Lower lobe of right lung (tissue), 2 donors: Measurements from ENCODE around the gene VPS72. TPM values are rescaled to one million over a fixed set of nuclear protein-coding genes. Genes with fewer than 3 reads are reported as not detected.

Experiments used
- ATAC-seq, 2 donors: fragments of 200-7000 bp; cut with Tn5 transposase; one replicate each; pipeline ENCODE4 v1.9.1; 2020 to 2022; ENCODE audit warnings: mild to moderate bottlenecking in 2 of 2, moderate library complexity in 2 of 2
- DNase-seq: peaks from one replicate; pipeline ENCODE4 v3.0.0-alpha.2; 2020
- H3K27ac ChIP-seq: fragments of 200-600 bp; one replicate; pipeline ENCODE4 v1.8.0; 2022
- H3K27me3 ChIP-seq: fragments of 200-600 bp; one replicate; pipeline ENCODE4 v1.8.0; 2022; ENCODE audit warnings: low read depth
- H3K36me3 ChIP-seq: fragments of 200-600 bp; one replicate; pipeline ENCODE4 v1.8.0; 2022; ENCODE audit warnings: mild to moderate bottlenecking
- H3K4me1 ChIP-seq: fragments of 200-600 bp; one replicate; pipeline ENCODE4 v1.8.0; 2022
- H3K4me3 ChIP-seq: fragments of 200-600 bp; one replicate; pipeline ENCODE4 v1.8.0; 2022; ENCODE audit warnings: mild to moderate bottlenecking
- H3K9me3 ChIP-seq: fragments of 200-600 bp; one replicate; pipeline ENCODE4 v1.8.0; 2022
- intact Hi-C: fragments of 100-400 bp; cut with DNase I; formaldehyde crosslinking; loops from one replicate; pipeline ENCODE4 v1.11.0; 2022
- total RNA-seq: library from RNA; stranded (reverse); fragmentation: NEBNext Ultra II Directional; extraction: Animal tissue kit (Norgen Biotek cat#: 25700); gene quantifications from one replicate; pipeline ENCODE4 v1.2.1, GENCODE V29; 2021
- TF ChIP-seq, protein P1 (sequence below): fragments of 200-600 bp; IDR thresholded peaks from one replicate; pipeline ENCODE4 v1.8.0; 2022; ENCODE audit warnings: antibody characterized with exemption, mild to moderate bottlenecking
- donor health status: DM: no; HTN: yes; CAD: no; lungs with severe emphysema.

VPS72 gene
- total RNA-seq, 1 donor from 2014 or later, result 45.3 TPM

DNA sequence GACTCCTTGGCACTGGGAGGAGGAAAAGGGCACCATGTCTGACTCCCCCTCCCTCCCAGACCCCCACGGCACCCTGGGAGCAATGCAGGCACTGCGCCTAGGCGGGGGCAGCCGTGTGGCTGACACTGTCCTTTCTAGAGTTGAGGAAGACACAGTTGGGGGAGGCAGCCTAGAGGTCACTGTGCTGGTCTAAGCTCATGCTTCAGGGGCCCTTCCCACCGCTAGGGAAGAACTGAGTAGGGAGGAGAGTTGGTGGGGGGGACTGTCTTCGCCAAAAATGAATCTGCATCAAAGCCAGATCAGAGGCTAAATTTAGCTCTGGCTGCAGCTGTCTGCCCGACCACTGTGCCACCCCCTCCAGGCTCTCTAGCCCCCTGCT, 47.0 kb downstream of the VPS72 start:
- TF ChIP-seq, protein P1, sequence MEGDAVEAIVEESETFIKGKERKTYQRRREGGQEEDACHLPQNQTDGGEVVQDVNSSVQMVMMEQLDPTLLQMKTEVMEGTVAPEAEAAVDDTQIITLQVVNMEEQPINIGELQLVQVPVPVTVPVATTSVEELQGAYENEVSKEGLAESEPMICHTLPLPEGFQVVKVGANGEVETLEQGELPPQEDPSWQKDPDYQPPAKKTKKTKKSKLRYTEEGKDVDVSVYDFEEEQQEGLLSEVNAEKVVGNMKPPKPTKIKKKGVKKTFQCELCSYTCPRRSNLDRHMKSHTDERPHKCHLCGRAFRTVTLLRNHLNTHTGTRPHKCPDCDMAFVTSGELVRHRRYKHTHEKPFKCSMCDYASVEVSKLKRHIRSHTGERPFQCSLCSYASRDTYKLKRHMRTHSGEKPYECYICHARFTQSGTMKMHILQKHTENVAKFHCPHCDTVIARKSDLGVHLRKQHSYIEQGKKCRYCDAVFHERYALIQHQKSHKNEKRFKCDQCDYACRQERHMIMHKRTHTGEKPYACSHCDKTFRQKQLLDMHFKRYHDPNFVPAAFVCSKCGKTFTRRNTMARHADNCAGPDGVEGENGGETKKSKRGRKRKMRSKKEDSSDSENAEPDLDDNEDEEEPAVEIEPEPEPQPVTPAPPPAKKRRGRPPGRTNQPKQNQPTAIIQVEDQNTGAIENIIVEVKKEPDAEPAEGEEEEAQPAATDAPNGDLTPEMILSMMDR, result no peak
- H3K27ac ChIP-seq, result no peak overlapping the region
- H3K4me3 ChIP-seq, result no peak overlapping the region
- ATAC-seq (no peak), DNase-seq (no peak)
- H3K4me1 ChIP-seq, result peaks cover 26% of the 10 kb centered on the region
- no peaks in the 10 kb centered on the region for H3K9me3 ChIP-seq
- H3K27me3 ChIP-seq, result no peaks in the 10 kb centered on the region
- intact Hi-C loops, result no loop called here
- peaks cover 5% of the 10 kb centered on the region for H3K36me3 ChIP-seq

DNA sequence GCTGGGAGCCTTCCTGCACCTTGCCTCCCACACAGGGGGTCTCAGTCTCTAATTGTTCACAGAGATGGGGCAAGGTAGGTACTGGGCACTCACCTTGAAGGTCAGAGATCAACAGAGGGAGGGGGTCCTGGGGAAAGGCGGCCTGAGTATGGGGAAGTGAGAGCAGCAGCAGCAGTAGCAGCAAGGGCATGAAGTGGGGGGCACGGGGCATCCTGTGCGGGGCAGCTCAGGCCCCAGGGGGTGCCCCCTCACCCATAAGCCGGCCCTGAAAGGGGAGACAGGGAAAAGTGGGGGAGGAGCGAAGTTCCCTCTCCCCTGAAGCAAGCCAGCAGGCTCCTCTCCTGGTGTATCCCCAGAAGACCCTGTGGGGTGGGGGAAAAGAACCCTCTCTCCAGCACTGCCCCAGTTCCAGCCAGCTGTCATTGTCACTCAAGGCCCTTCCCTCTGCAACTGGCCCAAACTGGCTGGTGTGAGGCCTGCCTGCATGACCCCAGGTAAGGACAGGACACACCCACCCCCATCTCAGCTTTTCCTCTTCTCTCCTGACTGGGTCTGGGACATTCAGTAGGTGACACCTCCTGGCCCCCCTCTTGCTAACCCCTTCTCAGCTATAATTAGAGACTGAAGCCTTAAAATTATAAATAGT, 47.5 kb downstream of the VPS72 start:
- Histone ChIP-seq H3K27ac (no peak overlapping the region), H3K9me3 (no peaks in the 10 kb centered on the region), H3K4me1 (peaks cover 26% of the 10 kb centered on the region), H3K36me3 (peaks cover 5% of the 10 kb centered on the region), H3K4me3 (no peak overlapping the region), H3K27me3 (no peaks in the 10 kb centered on the region)
- DNase-seq (no peak), ATAC-seq (no peak)
- TF ChIP-seq, protein P1, result no peak
- intact Hi-C loops, result no loop called here

DNA sequence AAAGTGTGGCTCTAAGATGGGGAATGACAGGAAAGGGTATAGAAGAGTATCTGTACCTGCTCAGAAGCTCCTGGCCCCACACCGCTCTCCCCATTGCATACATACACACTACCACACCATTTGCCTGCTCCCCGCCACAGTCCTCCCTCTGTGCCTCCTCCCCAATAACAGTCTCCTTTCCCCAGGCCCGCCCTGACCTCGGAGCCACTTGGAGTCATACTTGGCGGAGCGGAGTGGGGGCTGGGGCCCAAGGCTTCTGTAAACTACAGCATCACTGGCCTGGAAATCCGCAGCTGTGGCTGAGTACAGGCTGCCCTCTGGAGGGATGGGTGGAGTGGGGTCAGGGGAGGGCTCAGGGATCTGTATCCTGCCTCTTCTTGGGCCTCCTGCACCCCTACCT, 52.2 kb downstream of the VPS72 start:
- TF ChIP-seq, protein P1, result no peak
- Histone ChIP-seq H3K9me3 (no peaks in the 10 kb centered on the region), H3K27ac (no peak overlapping the region), H3K4me1 (no peaks in the 10 kb centered on the region), H3K4me3 (no peak overlapping the region), H3K27me3 (no peaks in the 10 kb centered on the region), H3K36me3 (peaks cover 9% of the 10 kb centered on the region)
- DNase-seq (no peak), ATAC-seq (no peak)
- intact Hi-C loops, result no loop called here

DNA sequence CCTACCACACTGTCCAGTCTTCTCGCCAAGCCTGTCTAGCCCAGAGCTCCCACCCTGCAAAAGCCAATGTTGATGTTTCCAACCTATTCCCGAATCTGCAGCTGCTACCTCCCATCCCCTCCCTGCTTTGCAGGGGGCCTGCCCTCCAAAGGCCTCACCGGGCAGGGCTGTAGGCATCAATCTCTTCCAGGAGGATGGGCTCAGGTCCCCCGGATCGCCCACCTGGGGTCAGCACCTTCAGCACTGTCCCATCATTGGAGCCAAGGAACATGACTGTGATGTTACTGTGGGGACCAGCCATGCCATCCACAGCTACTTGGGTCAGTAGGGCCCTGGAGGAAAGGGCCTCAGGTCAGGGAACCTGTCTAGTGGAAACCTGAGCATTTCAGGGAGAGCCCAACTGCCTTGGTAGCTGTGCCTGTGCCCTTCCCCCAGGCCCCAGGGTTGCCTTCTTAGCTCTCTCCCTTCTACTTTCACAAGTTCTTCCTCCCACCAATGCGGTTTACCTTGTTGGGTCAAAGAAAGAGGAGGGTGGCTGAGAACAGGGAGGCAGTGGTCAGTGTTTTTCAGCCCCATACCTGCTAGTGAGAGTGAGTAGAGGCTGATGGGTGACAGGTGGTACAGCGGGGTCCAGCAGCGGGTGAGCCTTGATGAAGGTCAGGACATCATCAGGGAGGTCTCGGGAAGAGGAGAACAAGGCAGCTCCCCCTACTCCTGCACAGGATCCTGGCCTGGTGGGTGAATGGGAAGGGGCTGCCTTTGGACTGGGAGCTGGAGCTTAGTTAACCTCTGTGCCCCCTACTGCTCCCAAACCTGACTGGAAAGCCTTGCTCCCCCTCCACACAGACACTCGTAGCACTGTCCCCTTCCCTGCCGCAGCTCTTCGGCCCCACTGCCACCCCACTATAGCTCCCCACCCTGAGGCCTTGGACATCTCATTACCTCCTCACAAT, 54.3 kb downstream of the VPS72 start:
- Histone ChIP-seq H3K36me3 (peaks cover 9% of the 10 kb centered on the region), H3K27ac (no peak overlapping the region), H3K4me3 (no peak overlapping the region), H3K27me3 (no peaks in the 10 kb centered on the region), H3K9me3 (no peaks in the 10 kb centered on the region), H3K4me1 (peaks cover 19% of the 10 kb centered on the region)
- intact Hi-C loops, result no loop called here
- ATAC-seq (no peak), DNase-seq (no peak)
- TF ChIP-seq, protein P1, result no peak

DNA sequence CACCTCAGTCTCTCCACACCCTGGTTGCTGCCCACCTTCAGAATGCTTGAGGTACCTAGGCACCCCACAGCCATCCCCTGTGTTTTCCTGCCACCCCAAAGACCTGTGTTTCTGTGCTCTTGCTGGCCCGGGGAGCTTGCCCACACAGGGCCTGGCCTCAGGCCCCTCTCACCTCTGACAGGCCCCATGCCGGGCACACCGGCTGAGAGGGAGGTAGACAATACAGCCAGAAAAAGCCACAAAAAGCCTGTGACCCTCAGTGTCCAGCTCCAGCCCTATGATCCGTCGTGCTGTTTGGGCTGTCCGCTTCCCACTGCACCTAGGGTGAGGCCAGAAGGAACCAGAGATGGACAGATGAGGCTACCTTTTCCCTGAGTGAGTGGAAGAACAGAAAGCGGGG, 55.0 kb downstream of the VPS72 start:
- DNase-seq (no peak), ATAC-seq (no peak)
- H3K9me3 ChIP-seq, result no peaks in the 10 kb centered on the region
- intact Hi-C loops, result no loop called here
- peaks cover 9% of the 10 kb centered on the region for H3K36me3 ChIP-seq
- no peaks in the 10 kb centered on the region for H3K27me3 ChIP-seq
- H3K4me1 ChIP-seq, result peaks cover 23% of the 10 kb centered on the region
- H3K27ac ChIP-seq, result no peak overlapping the region
- no peak overlapping the region for H3K4me3 ChIP-seq
- TF ChIP-seq, protein P1, result no peak
